Gastrocnemius medialis (tissue), 4 donors: Measurements from ENCODE around the gene OR7G2.

Experiments used
- CTCF ChIP-seq, 5 experiments: fragments of 450-650 bp in 3 of 5; fragments of 200-600 bp in 2 of 5; sonication (generic) in 2 of 5; IDR thresholded peaks in 4 of 5; conservative IDR thresholded peaks in 1 of 5; 1 replicate in 4 of 5; 2 replicates in 1 of 5; pipeline ENCODE4 v1.5.1; 2016 to 2019; ENCODE audit warnings: antibody characterized with exemption in 5 of 5, mild to moderate bottlenecking in 3 of 5, moderate library complexity in 3 of 5
- POLR2A ChIP-seq, 2 donors: fragments of 450-650 bp; IDR thresholded peaks; one replicate each; pipeline ENCODE4 v1.6.1; 2017; ENCODE audit warnings: antibody characterized with exemption in 2 of 2, mild to moderate bottlenecking in 2 of 2, moderate library complexity in 2 of 2

GRCh38 chr19:9130965-9131364 lies 23.7 kb upstream of the OR7G2 start:
- TF ChIP-seq CTCF (IDR thresholded peaks at IDR 0.05 in 4 of 5, conservative IDR thresholded peaks at IDR 0.05 in 1 of 5) (no peak), POLR2A (IDR thresholded peaks at IDR 0.05) (no peak)
